BJ (cell line): ENCODE results near the gene FLT1. TPM values are rescaled to one million over a fixed set of nuclear protein-coding genes. Genes with fewer than 3 reads are reported as not detected.

ENCODE experiments used
- CTCF ChIA-PET: fragments of 350-600 bp; formaldehyde crosslinking; extraction: SDS; loops from one replicate; lab custom pipeline; 2021; ENCODE audit warnings: antibody characterized with exemption, inconsistent platforms; lab: Yijun Ruan, JAX
- POLR2A ChIA-PET: fragments of 300-600 bp; sonication (Branson Sonifier 250); formaldehyde crosslinking; extraction: SDS; loops from one replicate; lab custom pipeline; 2021; ENCODE audit warnings: antibody characterized with exemption; lab: Charles Lee
- DNase-seq: peaks from one replicate; pipeline ENCODE4 v3.0.0-alpha.2; 2011; ENCODE audit warnings: low read depth
- H3K27me3 ChIP-seq: 2 replicates; pipeline ENCODE4 v1.6.0; 2011; ENCODE audit warnings: low read length; ENCODE audit not compliant: control insufficient read depth, insufficient read depth
- H3K36me3 ChIP-seq: 2 replicates; pipeline ENCODE4 v1.5.1; 2011; ENCODE audit warnings: low read length; ENCODE audit not compliant: control insufficient read depth, insufficient read depth
- H3K4me3 ChIP-seq: 2 replicates; pipeline ENCODE4 v1.5.1; 2011; ENCODE audit warnings: low read depth, mild to moderate bottlenecking, control low read depth, low read length
- polyA plus RNA-seq: library from polyadenylated mRNA; depleted of rRNA; stranded (reverse); fragments of >200 nt; gene quantifications from 2 replicates; pipeline ENCODE4 v1.2.3, GENCODE V29; 2011
- TF ChIP-seq, protein P1 (sequence below): IDR thresholded peaks from 2 replicates; pipeline ENCODE4 v1.5.1; 2011; ENCODE audit warnings: low read depth, mild to moderate bottlenecking, control low read depth, inconsistent platforms, low read length, moderate library complexity; ENCODE audit not compliant: insufficient read depth

FLT1 gene
- polyA plus RNA-seq, 1 experiment, result 37.8 TPM

DNA sequence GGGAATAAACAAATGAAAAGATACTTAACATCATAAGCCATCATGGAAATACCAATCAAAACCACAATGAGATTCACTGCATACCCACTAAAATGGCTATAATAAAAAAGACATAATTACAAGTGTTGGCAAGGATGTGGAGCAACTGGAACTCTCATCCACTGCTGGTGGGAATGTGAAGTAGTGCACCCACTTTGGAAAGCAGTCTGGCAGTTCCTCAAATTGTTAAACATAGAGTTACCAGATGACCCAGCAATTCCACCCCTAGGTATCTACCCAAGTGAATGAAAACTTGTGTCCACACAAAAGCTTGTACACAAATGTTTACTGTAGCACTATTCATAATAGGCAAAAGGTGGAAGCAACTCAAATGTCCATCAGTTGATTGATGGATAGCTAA is 46.9 kb downstream of the FLT1 start:
- POLR2A ChIA-PET, result no interaction called here

DNA sequence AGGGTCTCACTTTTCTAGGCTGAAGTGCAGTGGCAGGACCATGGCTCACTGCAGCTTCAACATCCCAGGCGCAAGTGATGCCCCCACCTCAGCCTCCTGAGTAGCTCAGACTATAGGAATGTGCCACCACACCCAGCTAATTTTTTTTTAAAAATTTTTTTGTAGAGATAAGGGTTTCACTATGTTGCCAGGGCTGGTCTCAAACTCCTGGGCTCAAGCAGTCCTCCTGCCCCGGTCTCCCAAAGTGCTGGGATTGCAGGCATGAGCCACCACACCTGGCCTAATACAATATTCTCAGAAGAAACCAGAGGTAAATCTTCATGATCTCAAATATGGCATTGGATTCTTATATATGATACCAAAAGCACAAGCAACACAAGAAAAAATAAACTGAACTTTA is 47.7 kb downstream of the FLT1 start:
- DNase-seq, result no peak
- ChIA-PET CTCF (no interaction called here), POLR2A (no interaction called here)
- TF ChIP-seq, protein P1, sequence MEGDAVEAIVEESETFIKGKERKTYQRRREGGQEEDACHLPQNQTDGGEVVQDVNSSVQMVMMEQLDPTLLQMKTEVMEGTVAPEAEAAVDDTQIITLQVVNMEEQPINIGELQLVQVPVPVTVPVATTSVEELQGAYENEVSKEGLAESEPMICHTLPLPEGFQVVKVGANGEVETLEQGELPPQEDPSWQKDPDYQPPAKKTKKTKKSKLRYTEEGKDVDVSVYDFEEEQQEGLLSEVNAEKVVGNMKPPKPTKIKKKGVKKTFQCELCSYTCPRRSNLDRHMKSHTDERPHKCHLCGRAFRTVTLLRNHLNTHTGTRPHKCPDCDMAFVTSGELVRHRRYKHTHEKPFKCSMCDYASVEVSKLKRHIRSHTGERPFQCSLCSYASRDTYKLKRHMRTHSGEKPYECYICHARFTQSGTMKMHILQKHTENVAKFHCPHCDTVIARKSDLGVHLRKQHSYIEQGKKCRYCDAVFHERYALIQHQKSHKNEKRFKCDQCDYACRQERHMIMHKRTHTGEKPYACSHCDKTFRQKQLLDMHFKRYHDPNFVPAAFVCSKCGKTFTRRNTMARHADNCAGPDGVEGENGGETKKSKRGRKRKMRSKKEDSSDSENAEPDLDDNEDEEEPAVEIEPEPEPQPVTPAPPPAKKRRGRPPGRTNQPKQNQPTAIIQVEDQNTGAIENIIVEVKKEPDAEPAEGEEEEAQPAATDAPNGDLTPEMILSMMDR, result no peak
- H3K4me3 ChIP-seq, result no peak overlapping the region
- no peaks in the 10 kb centered on the region for H3K27me3 ChIP-seq
- no peaks in the 10 kb centered on the region; the same call in 1 of the 2 replicates for H3K36me3 ChIP-seq

More for the DNA sequence above, 46.9 kb downstream of the FLT1 start:
- CTCF ChIA-PET, result no interaction called here
- no peak overlapping the region for H3K4me3 ChIP-seq
- no peak for DNase-seq
- H3K27me3 ChIP-seq, result no peaks in the 10 kb centered on the region
- no peaks in the 10 kb centered on the region; the same call in 1 of the 2 replicates for H3K36me3 ChIP-seq
- TF ChIP-seq, protein P1, result no peak

DNA sequence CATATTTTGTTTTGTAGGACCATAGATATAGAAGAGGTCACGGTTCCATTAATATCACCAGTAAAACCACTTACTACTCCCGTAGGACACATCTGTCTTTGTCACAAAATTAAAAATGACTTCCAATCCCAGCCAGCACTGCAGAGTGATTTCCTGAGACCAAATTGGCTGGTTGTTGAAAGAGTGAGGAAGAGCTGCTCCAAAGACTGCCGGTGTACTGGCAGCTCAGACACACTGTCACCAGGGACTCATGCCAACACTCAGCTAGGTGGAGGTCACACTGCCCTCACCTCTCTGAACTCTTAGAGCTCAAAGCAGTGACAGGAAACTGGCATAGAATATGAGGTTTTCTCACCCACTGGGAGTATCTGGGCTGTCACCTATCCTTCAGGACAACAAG is 52.1 kb downstream of the FLT1 start:
- TF ChIP-seq, protein P1, result no peak
- POLR2A ChIA-PET, result interaction anchor here (0.6 kb wide), 1 partner anchor 193 kb away, joined by 3 read pairs; no protein-coding TSS in a partner anchor

DNA sequence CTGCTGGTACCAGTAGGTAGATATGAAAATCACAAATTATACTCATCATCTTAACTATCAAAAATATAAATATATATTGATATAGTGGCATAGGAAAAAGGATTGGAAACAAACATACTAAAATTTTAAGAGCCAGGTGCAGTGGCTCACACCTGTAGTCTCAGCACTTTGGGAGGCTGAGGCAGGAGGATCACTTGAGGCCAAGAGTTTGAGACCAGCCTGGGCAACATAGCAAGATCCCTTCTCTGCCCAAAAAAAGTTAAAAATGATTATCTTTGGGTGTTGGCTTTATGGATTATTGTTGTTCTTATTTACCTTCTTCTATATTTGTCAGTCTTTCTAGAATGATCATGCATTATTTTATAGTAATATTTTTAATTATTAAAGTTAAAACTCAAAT is 53.4 kb downstream of the FLT1 start:
- CTCF ChIA-PET, result no interaction called here
- POLR2A ChIA-PET, result no interaction called here
- Histone ChIP-seq H3K36me3 (0 out of 2 replicates have a peak, but pooled peaks cover 1% of the 10 kb centered on the region), H3K27me3 (no peaks in the 10 kb centered on the region), H3K4me3 (no peak overlapping the region)
- TF ChIP-seq, protein P1, result no peak
- no peak for DNase-seq

More for the DNA sequence above, 52.1 kb downstream of the FLT1 start:
- DNase-seq, result no peak
- CTCF ChIA-PET, result no interaction called here
- Histone ChIP-seq H3K27me3 (no peaks in the 10 kb centered on the region), H3K4me3 (no peak overlapping the region), H3K36me3 (no peaks in the 10 kb centered on the region)

DNA sequence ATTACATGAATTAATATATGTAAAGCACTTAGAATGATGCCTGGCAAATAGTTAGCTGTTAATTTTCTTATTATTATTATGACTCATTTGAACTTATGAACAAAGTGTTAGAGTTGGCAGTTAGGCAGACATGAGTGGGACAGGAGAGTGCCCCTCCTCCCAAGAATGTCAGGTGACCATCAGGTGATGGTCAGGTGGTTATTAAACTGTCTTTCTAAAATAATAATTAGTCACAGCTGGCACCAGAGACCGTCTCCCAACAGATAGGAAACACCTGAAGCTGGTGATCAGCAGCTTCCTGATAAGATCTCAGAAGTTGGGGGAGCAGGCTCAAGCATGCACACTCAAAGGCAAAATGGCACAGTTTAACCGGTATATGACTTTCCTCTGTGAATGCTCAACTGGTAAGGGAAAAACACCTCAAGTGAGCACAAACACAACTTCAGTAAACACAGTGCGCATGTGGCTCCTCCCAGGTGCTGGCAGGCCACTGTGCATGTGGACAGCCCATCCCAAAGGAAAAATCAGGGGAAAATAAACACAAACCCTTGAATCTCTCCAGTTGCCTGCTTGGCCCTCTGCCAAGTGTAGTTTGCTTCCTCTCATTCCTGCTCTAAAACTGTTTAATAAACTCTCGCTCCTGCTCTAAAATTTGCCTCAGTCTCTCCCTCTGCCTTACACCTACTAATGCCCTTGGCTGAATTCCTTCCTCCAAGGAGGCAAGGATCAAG is 54.0 kb downstream of the FLT1 start:
- CTCF ChIA-PET, result no interaction called here
- TF ChIP-seq, protein P1, result no peak
- Histone ChIP-seq H3K36me3 (0 out of 2 replicates have a peak, but pooled peaks cover 1% of the 10 kb centered on the region), H3K4me3 (no peak overlapping the region), H3K27me3 (no peaks in the 10 kb centered on the region)
- no peak for DNase-seq
- POLR2A ChIA-PET, result no interaction called here
